GM19035 (cell line): ENCODE results near the gene TGIF1.

ENCODE experiments used
- ATAC-seq: cut with Tn5 transposase; IDR thresholded peaks from one replicate; pipeline ENCODE4 v1.9.1; 2021; ENCODE audit not compliant: unreplicated experiment

The TGIF1 gene

DNA sequence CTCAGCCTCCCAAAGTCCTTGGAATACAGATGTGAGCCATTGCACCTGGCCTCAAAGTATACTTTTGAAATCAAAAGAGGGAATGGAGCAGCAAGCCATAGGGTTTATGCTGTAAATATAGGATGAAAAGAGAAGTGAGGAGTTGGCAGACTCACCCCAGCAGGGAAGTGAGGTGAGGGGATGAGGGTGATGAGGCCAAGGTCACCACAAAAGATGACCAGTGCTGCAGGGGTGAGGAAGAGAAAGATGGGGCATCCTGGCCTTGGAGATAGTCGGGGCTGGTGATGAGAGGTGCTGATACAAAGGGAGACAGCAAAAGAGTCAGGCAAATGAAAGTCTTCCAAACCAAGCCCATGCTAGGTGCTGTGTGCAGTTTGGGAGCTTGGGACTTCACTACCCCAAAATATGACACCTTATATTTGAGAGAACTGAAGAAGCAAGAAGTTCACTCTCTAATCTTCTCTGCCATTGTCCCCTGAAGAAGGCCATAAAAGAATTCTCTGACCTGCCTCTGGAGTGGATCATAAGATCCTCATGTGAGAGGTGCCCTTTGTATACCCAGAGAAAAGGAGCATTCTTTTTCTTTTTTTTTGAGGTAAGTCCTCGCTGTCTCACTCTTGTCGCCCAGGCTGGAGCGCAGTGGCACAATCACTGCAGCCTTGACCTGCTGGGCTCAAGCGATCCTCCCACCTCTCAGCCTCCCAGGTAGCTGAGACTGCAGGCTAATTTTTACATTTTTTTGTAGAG is 31.0 kb downstream of the TGIF1 start:
- ATAC-seq = no peak

DNA sequence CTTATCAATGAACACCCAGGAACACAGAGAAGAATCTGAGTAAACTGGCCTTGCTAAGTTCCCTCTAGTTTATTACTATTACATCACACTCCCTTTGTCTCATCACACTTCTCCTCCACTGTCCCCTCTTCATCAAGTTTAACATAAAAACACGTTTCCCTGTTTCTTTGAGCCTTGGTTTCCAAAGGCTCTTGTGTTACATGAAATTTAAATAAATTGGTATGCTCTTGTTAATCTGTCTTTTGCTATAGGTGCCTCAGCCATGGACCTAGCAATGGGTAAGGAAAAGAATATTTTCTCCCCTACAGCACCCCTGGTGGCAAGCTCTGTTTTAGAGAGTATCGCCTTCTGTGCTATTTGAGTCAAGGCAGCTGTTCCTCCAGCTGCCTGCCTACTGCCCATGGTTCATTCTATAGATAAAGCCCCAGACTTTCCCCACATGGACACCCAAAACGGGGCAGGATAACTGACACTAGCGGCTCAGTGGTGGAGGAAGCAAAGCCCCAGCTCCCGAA is 31.8 kb downstream of the TGIF1 start:
- no peak for ATAC-seq

DNA sequence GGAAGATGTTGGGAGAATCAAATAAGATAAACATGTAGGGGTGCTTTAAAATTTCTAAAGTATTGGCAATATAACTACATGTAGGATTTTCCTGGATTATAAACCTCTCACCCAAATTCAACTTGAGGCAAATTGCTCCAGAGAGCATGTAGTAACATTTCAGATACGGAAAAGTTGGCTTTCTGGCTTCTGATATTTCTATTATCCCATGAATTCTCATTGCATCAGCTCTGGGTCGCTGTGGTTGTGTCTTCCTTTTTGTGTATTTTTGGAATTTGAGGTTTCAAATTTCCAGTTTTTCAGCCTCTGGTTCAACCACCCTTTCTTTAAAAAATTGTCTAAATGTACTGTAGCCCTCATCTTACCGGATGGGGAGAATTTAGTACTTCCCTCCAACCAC is 32.3 kb downstream of the TGIF1 start:
- ATAC-seq = no peak

DNA sequence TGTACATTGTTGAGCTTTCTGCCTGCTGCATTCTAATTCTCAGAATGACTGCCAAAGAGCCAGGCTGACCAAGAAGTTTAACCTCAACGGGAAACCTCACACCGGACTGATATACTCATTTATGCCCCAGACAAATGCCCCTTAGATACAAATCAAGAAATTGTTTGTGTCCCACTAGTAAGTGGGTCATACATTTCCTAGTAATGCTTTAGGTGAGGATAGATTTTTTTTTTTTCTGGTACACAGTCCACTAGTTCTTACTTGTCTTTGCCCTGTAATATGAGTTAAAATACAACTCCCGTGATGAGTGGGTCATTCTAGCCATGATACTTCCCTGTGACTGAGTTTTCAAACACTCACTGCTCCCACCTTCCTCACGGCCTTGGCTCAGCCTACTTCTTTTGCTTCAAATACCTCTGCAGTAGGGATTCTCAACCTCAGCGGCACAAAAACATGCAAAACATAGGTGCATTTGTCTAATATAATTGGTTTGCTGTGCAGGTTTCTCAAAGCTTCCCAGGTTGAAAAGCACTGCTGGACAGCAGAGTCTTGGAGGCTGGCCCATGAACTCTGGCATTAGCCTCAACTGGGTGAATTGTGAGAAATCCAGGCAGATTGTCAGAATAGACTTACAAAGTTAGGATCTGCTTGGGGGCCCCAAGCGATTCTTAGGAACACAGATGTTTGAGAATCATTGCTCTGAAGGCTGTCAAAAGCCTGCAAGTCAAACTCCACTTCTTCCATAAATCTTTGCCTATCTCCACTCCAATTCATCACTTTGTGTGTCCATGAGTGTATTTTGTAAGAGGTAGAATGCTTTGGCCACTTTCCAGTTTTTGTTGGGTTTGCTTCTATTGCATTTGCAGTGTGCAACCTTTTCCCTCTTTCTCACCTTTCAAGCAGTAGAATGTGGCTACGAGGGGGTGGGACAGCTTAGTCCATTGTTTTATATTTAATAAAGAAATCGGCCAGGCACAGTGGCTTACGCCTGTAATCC is 35.5 kb downstream of the TGIF1 start:
- ATAC-seq = peak; percentile 51

DNA sequence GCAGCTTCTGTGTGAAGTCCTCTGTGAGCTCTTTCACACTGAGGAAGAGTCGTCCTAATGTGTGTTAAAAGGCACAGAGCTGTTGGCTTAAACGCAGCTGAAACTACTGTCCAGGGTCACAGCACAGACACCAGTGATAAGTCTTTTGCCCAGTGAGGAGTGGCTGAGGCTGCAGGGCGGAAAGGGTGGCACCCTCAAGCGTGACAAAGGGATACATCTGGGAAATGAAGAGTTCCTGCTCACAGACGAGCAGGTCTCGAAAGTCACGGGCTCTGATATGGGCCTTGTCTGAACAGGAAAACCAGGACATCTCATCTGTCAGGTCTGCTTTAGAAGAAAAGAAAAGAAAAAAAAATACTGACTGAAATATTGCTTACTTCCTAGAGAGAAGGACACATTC is 36.5 kb downstream of the TGIF1 start:
- ATAC-seq = no peak

DNA sequence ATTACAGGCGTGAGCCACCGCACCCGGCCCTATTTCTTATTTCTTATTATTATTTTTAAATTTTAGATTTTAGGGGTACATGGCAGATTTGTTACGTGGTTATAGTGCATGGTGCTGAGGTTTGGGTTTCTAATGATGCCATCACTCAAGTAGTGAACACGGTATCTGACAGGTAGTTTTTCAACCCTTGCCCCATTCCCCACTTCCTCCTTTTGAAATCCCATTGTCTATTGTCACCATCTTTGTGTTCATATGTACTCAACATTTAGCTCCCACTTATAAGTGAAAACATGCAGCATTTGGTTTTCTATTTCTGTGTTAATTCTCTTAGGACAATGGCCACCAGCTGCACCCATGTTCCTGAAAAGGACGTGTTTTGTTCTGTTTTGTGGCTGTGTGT is 39.5 kb downstream of the TGIF1 start:
- ATAC-seq = no peak

DNA sequence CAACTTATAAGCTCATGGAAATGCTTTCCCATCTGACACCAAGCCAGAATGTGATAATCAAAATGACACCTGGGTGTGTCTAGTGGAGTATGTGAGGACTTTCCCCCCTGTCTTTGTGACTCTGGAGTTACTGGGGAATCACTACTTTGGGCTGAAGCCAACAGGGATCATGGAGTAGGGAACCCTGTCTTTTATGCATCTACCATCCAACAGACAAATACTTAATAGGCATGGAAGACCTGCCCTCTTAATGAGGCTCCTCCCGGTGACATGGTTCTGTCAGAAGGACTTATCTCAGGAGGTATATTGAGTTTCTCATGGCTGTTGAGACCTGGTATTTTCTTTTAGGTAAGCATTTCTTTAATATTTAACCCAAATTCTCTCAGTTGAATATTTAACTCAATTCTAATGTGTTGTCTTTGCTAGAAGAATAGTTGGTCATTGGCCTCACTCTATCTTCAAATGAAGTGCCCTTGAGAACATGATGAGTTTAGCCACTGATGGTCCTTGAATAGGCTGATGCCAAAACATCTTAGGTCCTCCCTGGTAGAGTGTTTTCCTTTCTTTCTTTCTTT is 42.1 kb downstream of the TGIF1 start:
- ATAC-seq = no peak

DNA sequence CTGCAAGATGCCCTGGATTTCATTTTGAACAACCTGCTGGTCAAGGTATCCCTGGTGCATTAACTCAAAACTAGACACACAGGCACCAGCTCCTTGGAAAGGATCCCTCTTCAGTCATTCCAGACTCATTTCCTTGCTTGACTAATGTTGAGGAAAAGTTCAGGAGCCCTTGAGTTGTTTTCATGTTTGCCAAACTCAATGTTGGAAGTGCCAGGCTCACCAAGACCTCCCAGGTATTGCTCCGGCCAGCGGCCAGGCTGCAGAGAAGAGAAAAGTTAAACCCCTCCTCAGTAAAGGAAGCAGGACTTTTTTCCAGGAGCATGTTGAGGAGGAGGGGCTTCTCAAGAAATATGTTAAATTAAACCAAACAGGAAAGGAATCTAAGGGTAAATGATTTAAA is 42.7 kb downstream of the TGIF1 start:
- ATAC-seq = no peak

DNA sequence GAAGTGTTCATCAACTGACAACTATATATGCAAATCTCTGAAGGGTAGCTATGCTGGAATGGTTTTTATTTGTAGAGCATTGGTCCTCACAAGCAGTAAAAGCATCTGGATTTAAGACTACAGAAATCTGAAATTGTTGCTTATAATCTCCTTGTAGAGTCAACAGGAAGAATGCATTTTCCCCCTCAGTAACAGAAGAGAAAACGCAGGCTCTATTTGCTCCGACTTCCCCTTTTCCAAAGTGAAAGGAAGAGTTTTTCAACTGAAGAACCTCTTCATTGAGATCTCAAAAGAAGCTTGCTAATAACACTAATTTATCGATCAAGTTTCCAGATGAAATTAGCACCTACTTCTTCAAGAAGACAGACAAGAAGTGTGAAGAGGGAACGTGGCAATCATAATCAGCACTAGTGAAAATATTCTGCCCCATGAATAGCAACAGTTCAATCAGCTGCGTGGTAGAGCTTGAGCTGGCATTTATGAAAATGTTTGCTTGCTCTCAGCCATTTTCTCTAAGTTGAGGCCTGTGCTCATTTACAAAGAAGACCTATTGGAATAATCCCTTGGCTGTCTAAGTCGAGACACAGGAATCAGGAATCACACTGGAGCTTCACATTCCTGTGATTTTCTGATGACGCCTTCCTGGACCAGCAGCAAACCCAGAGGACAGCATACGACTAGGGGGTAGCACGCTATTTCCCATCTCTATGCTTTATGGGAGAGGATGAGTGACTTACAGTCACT is 43.7 kb downstream of the TGIF1 start:
- no peak for ATAC-seq

DNA sequence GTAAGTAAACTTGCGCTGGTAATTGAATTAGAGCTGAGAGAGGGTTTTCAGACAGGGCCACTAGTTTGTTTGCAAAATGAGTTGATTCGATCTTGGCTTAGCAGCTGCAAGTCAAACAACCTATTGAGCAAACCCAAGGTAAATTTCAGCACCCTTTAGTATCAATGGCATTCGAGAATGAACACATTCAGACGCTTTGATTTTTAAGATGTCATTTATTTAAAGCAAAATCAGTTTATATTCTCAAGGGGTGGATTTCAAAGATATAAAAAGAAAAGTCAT is 44.2 kb downstream of the TGIF1 start:
- no peak for ATAC-seq

DNA sequence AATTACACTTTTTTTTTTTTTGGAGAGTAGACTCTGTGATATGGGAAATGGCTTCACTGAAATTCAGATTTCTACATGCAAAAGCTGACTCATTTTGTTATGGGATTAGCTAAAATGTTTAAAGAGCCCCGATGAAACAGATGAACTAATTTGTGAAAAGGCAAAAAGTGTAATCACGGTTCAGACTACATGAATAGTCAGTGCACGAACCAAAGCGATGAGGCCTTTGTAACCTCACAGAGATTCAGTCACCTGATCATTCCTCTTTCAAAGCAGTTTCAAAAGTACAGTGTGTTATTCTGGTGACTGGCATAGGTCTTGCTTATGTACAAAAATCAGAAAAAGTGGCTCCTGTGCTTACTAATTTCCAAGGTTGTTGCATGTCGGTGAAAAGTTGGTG is 44.6 kb downstream of the TGIF1 start:
- ATAC-seq = no peak

DNA sequence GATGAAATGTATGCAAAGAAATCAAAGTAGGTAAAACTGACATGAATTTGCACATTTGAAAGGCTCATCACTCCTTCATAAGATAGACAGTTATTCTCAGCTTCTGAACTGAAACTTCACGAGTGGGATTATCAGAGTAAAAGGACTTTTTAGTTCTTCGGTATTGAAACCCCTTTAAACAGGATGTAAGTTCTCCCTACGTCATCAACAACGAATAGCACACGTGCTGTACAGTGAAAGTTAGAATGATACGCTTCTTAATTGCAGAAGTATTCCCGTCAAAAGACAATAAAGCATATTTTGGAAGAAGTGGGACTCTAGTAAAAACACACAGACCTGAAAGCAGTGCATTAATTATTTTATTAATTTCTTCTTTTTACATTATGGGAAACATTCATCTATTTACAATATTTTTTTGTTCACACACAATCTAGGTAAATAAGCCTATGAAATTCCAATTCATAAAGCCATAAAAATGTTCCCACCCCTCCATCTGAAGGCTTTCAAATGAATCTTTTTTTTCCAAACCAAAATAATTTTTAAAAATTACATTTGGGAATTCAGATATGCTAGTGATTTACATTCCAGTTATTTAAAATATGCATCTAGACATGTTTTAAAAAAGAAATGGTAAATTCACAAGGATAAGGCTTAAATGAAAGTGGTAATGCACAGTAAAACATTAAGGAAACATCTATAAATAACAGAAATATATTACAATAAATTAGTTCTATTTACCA is 45.9 kb downstream of the TGIF1 start:
- ATAC-seq = no peak

DNA sequence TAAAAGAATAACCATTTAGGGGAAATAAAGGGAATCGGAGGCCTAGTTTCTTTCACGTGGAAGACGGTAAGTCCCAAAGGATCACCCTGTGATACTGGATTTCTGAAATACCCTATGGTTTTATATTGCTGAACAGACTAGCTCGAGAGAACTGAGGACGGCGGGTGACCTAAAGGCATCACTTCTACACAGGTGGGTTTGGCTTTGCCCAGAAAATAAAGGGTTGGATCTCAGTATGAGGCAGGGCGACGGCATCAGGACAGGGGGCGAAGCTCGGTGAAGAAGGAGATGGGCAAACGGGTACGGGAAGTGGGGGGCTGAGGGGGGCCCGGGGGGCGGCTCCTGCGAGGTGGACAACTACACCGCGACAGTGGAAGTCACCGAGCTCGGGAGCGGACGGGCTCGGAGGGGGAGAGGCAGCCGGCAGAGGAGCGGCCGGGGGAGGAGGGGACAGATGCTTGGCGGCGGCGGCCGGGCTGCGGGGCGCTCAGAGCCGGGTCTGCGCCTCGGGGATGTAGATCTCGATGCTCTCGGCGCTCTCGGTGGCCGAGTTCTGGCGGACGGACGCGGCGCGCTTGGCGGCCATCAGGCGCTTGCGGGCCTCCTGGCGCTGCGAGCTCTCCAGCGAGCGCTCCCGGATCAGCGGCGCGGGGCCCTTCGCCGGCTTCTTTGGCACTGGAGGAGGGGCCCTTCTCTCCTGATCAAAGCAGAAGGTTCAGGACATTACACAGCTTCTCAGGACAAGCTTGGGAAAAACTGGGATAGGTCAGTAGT is 48.9 kb downstream of the TGIF1 start:
- ATAC-seq = no peak

DNA sequence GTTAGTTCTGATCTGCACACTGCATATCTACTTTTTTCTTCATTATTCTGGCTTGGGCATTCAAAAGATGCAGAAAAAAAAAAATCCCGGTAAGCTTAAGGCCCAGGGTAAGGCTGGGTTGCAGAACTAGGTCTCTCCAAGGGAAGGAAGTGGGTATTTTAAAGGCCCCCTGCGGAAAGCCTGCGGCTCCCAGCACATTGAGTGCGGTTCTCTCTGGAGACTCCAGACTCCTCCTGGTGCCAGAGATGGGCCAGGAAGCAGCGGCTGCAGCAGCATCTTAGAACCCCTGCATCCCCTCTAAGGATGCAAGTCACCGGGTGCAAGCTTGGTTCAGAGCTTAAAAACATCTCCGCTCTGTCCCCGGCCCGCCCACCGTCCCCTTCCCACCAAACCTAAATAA is 49.5 kb downstream of the TGIF1 start:
- ATAC-seq = no peak

DNA sequence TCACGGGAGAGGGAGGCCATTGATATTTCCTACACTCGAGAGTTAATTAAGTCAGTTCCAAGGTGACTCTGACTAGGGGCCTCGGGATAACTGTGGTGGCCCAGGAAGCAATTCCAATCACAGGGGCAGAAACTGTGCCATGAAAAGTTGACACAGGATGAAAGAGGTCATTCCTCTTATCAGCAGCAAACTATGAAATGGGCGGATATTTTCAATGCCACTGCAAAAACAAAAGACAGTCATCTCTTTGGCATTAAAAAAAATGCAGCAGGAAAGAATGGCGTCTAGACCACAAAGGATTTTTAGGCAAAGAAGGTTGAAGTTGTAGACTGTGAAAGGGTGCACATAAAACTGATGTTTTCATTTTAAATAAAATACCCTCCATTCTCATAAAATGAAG is 50.0 kb downstream of the TGIF1 start:
- ATAC-seq = no peak

DNA sequence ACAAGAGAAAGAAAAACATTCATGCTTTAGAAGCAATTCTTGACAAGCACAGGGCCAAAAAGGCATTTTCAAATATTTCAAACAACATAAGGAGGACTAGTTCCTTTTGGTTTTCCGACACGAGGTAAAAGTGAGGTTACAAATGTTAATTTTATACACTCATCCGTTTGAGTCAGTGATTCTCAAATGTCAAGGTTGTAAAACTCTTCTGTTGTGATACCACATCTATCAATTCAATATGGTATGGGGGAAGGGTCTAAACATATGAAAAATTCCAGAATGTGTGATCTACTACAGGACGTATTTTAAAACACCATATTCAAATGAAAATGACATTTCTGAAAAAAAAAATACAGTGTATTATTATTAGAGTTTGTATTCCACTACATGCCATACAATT is 52.7 kb downstream of the TGIF1 start:
- no peak for ATAC-seq

DNA sequence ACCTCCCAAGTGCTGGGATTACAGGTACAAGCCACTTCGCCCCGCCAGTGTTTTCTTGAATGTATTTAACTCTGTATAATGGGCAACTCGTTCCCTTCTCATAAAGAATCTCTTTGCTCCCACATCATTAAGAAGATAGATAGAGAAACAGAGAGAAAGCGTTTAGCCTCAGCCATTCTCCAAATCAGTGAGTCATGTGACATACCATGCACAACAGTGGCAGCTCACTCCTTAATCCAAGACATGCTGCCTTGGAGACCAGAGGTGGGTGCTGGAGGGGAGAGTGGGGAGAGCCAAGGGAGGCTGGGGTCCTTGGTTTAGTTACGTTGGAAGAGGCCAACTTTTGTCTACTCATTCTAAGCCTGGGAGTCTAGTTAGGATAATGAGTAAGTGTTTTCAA is 54.7 kb downstream of the TGIF1 start:
- ATAC-seq = no peak

DNA sequence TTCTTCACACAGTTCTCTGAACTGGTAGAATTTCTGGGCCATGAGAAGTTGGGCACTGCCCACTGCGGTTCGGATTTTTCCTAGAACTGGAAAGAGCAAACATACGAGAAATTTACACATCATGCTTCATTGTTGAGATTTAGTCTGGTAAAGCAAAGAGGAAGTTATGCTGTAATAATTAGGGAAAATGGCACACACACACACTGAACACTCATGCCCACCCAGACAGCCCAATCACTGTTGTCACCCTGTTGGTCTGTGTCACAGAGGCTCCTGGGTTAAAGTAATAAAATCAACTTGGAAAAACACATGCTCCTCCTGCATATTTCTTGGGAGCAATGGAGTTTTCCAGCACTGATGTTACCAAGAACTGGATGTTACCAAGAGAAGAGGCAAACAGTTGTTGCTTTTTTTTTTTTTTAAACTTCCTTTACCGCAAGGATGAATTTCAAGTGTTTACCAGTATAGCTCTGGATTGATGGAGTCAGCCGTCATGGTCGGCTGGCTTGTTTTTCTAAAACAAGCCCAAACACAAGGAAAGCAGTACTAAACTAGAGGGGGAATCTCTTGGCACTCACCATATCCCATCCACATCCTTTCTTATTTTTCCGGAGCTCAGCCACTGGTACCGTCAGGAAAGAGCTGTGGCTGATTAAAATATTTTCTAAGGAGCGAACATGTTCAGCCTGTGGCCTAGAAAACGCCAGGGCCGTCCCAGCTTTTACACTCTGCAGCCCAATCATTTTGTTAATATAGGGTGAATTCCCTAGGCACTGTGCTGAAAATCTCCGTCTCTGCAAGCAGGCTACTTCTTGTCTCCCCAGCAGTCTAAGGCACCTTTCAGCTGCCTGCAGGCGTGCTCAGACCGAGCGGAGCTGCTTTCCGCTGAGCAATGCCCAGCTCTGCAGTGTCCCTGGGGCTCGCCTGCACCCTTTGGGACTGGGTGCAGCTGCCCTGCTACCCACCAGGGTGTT is 58.9 kb downstream of the TGIF1 start:
- no peak for ATAC-seq
